ENCODE results near the gene IPMK.
A peak's percentile ranks its signal among the peaks of the same experiment; 100 is the strongest.

IPMK gene

DNA sequence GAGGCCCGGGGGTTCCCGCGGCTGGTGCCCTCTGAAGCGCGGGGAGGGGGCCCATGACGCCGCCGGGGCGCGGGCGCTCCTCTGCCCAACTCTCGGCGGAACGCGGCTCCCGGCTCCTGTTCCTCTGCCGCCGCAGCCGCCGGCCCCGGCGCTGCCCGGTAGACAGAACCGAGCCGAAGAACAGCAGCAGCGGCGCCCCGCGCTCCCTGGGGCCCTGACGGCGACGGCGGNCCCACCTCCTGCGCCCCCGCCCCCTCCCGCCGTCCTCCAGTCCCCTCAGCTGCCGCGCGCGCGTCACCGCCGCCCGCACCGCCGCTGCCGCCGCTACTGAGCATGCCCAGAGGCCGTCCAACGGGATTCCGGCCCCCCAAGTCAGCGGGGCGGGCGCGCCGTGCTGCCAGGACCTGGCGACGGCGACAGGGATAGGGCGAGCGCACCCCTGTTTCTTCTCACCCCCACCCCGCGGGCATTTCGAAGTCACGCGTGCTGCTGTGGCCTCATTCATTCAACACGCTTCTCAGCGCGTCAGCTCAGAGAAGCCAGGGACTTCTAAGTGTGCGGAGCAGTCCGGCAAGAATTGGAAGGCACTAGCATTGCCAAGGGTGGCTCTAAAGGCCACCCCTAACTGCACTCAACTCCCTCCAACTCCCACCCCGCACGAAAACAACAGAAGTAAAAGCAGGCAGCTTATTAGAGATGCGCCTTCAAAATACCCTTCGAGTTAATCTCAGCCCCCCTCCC is at the start of gene IPMK (continued):
- TF ChIP-seq, protein P1, sequence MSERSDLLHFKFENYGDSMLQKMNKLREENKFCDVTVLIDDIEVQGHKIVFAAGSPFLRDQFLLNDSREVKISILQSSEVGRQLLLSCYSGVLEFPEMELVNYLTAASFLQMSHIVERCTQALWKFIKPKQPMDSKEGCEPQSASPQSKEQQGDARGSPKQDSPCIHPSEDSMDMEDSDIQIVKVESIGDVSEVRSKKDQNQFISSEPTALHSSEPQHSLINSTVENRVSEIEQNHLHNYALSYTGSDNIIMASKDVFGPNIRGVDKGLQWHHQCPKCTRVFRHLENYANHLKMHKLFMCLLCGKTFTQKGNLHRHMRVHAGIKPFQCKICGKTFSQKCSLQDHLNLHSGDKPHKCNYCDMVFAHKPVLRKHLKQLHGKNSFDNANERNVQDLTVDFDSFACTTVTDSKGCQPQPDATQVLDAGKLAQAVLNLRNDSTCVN (tag by site-specific recombination; optimal IDR thresholded peaks at IDR 0.05): peak; percentile 78
- no peak for TF ChIP-seq ZNF114 (tag by site-specific recombination; IDR thresholded peaks at IDR 0.05)
- TF ChIP-seq, protein P2, sequence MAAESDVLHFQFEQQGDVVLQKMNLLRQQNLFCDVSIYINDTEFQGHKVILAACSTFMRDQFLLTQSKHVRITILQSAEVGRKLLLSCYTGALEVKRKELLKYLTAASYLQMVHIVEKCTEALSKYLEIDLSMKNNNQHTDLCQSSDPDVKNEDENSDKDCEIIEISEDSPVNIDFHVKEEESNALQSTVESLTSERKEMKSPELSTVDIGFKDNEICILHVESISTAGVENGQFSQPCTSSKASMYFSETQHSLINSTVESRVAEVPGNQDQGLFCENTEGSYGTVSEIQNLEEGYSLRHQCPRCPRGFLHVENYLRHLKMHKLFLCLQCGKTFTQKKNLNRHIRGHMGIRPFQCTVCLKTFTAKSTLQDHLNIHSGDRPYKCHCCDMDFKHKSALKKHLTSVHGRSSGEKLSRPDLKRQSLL (tag by site-specific recombination; IDR thresholded peaks at IDR 0.05): 0 out of 2 replicates have a peak, but pooled peaks have one; percentile 1
- TF ChIP-seq SP3 (tag by site-specific recombination; IDR thresholded peaks at IDR 0.05): peak; percentile 47
- no peak for TF ChIP-seq YY1 (tag by site-specific recombination; IDR thresholded peaks at IDR 0.05)
- 0 out of 2 replicates have a peak, but pooled peaks have one; percentile 35 for TF ChIP-seq MYNN (tag by site-specific recombination; IDR thresholded peaks at IDR 0.05; ENCODE audit: borderline replicate concordance)
- TF ChIP-seq, protein P3, sequence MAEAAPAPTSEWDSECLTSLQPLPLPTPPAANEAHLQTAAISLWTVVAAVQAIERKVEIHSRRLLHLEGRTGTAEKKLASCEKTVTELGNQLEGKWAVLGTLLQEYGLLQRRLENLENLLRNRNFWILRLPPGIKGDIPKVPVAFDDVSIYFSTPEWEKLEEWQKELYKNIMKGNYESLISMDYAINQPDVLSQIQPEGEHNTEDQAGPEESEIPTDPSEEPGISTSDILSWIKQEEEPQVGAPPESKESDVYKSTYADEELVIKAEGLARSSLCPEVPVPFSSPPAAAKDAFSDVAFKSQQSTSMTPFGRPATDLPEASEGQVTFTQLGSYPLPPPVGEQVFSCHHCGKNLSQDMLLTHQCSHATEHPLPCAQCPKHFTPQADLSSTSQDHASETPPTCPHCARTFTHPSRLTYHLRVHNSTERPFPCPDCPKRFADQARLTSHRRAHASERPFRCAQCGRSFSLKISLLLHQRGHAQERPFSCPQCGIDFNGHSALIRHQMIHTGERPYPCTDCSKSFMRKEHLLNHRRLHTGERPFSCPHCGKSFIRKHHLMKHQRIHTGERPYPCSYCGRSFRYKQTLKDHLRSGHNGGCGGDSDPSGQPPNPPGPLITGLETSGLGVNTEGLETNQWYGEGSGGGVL (tag by site-specific recombination; IDR thresholded peaks at IDR 0.05): peak; percentile 95
- TF ChIP-seq WT1 (tag by site-specific recombination; IDR thresholded peaks at IDR 0.05): 0 out of 2 replicates have a peak, but pooled peaks have one; percentile 21
- TF ChIP-seq ZNF843 (tag by site-specific recombination; IDR thresholded peaks at IDR 0.05): peak; percentile 14; the same call in 1 of the 2 replicates
- TF ChIP-seq ZXDB (tag by site-specific recombination; IDR thresholded peaks at IDR 0.05): peak; percentile 66; the same call in 1 of the 2 replicates
- no peak for TF ChIP-seq ZNF747 (tag by site-specific recombination; IDR thresholded peaks at IDR 0.05)
- TF ChIP-seq, protein P4, sequence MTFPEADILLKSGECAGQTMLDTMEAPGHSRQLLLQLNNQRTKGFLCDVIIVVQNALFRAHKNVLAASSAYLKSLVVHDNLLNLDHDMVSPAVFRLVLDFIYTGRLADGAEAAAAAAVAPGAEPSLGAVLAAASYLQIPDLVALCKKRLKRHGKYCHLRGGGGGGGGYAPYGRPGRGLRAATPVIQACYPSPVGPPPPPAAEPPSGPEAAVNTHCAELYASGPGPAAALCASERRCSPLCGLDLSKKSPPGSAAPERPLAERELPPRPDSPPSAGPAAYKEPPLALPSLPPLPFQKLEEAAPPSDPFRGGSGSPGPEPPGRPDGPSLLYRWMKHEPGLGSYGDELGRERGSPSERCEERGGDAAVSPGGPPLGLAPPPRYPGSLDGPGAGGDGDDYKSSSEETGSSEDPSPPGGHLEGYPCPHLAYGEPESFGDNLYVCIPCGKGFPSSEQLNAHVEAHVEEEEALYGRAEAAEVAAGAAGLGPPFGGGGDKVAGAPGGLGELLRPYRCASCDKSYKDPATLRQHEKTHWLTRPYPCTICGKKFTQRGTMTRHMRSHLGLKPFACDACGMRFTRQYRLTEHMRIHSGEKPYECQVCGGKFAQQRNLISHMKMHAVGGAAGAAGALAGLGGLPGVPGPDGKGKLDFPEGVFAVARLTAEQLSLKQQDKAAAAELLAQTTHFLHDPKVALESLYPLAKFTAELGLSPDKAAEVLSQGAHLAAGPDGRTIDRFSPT (tag by site-specific recombination; IDR thresholded peaks at IDR 0.05): peak; percentile 41; the same call in 1 of the 2 replicates
- peak; percentile 35; the same call in 1 of the 2 replicates for TF ChIP-seq ZNF561 (tag by site-specific recombination; IDR thresholded peaks at IDR 0.05; ENCODE audit: borderline replicate concordance)
- peak; percentile 39 for TF ChIP-seq ZBTB8A (tag by site-specific recombination; IDR thresholded peaks at IDR 0.05)
- TF ChIP-seq, protein P5, sequence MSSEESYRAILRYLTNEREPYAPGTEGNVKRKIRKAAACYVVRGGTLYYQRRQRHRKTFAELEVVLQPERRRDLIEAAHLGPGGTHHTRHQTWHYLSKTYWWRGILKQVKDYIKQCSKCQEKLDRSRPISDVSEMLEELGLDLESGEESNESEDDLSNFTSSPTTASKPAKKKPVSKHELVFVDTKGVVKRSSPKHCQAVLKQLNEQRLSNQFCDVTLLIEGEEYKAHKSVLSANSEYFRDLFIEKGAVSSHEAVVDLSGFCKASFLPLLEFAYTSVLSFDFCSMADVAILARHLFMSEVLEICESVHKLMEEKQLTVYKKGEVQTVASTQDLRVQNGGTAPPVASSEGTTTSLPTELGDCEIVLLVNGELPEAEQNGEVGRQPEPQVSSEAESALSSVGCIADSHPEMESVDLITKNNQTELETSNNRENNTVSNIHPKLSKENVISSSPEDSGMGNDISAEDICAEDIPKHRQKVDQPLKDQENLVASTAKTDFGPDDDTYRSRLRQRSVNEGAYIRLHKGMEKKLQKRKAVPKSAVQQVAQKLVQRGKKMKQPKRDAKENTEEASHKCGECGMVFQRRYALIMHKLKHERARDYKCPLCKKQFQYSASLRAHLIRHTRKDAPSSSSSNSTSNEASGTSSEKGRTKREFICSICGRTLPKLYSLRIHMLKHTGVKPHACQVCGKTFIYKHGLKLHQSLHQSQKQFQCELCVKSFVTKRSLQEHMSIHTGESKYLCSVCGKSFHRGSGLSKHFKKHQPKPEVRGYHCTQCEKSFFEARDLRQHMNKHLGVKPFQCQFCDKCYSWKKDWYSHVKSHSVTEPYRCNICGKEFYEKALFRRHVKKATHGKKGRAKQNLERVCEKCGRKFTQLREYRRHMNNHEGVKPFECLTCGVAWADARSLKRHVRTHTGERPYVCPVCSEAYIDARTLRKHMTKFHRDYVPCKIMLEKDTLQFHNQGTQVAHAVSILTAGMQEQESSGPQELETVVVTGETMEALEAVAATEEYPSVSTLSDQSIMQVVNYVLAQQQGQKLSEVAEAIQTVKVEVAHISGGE (tag by site-specific recombination; conservative IDR thresholded peaks at IDR 0.05; ENCODE audit: low read depth): peak; percentile 40; the same call in 1 of the 2 replicates
- TF ChIP-seq, protein P6, sequence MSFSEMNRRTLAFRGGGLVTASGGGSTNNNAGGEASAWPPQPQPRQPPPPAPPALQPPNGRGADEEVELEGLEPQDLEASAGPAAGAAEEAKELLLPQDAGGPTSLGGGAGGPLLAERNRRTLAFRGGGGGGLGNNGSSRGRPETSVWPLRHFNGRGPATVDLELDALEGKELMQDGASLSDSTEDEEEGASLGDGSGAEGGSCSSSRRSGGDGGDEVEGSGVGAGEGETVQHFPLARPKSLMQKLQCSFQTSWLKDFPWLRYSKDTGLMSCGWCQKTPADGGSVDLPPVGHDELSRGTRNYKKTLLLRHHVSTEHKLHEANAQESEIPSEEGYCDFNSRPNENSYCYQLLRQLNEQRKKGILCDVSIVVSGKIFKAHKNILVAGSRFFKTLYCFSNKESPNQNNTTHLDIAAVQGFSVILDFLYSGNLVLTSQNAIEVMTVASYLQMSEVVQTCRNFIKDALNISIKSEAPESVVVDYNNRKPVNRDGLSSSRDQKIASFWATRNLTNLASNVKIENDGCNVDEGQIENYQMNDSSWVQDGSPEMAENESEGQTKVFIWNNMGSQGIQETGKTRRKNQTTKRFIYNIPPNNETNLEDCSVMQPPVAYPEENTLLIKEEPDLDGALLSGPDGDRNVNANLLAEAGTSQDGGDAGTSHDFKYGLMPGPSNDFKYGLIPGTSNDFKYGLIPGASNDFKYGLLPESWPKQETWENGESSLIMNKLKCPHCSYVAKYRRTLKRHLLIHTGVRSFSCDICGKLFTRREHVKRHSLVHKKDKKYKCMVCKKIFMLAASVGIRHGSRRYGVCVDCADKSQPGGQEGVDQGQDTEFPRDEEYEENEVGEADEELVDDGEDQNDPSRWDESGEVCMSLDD (tag by site-specific recombination; IDR thresholded peaks at IDR 0.05): peak; percentile 92
- TF ChIP-seq GFI1B (tag by site-specific recombination; IDR thresholded peaks at IDR 0.05): no peak
- peak; percentile 61 for TF ChIP-seq ZNF600 (tag by site-specific recombination; IDR thresholded peaks at IDR 0.05)
- TF ChIP-seq, protein P7, sequence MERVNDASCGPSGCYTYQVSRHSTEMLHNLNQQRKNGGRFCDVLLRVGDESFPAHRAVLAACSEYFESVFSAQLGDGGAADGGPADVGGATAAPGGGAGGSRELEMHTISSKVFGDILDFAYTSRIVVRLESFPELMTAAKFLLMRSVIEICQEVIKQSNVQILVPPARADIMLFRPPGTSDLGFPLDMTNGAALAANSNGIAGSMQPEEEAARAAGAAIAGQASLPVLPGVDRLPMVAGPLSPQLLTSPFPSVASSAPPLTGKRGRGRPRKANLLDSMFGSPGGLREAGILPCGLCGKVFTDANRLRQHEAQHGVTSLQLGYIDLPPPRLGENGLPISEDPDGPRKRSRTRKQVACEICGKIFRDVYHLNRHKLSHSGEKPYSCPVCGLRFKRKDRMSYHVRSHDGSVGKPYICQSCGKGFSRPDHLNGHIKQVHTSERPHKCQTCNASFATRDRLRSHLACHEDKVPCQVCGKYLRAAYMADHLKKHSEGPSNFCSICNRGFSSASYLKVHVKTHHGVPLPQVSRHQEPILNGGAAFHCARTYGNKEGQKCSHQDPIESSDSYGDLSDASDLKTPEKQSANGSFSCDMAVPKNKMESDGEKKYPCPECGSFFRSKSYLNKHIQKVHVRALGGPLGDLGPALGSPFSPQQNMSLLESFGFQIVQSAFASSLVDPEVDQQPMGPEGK (tag by site-specific recombination; IDR thresholded peaks at IDR 0.05): peak; percentile 97

Measured in HEK293 (cell line).